Prostate gland (tissue), 2 donors: ENCODE measurements around the gene L2HGDH.

Source experiments
- POLR2A ChIP-seq: fragments of 450-650 bp; IDR thresholded peaks from one replicate; pipeline ENCODE4 v1.6.1; 2016; ENCODE audit warnings: antibody characterized with exemption, mild to moderate bottlenecking
- POLR2AphosphoS5 ChIP-seq: sonication (generic); formaldehyde crosslinking; IDR thresholded peaks from one replicate; pipeline ENCODE4 v1.6.1; 2017; ENCODE audit warnings: antibody characterized with exemption
- TF ChIP-seq, protein P1 (sequence below), 4 experiments: fragments of 200-600 bp in 2 of 4; fragments of 450-650 bp in 2 of 4; sonication (generic) in 2 of 4; IDR thresholded peaks; 1 replicate in 3 of 4; 2 replicates in 1 of 4; pipeline ENCODE4 v1.5.1; 2016 to 2019; ENCODE audit warnings: antibody characterized with exemption in 4 of 4, mild to moderate bottlenecking in 2 of 4, moderate library complexity in 2 of 4

DNA sequence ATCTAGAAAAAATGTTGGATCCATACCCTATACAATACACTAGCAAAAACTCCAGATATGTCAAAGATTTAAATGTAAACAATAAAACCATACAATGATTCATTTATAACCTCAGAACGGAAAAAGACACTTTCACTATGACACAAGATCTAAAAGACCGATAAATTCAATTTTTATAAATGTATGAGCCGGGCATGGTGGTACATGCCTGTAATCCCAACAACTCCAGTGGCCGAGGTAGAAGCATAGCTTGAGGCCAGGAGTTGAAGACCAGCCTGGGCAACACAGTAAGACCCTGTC is 78.1 kb downstream of the L2HGDH start:
- TF ChIP-seq, protein P1, sequence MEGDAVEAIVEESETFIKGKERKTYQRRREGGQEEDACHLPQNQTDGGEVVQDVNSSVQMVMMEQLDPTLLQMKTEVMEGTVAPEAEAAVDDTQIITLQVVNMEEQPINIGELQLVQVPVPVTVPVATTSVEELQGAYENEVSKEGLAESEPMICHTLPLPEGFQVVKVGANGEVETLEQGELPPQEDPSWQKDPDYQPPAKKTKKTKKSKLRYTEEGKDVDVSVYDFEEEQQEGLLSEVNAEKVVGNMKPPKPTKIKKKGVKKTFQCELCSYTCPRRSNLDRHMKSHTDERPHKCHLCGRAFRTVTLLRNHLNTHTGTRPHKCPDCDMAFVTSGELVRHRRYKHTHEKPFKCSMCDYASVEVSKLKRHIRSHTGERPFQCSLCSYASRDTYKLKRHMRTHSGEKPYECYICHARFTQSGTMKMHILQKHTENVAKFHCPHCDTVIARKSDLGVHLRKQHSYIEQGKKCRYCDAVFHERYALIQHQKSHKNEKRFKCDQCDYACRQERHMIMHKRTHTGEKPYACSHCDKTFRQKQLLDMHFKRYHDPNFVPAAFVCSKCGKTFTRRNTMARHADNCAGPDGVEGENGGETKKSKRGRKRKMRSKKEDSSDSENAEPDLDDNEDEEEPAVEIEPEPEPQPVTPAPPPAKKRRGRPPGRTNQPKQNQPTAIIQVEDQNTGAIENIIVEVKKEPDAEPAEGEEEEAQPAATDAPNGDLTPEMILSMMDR (IDR thresholded peaks at IDR 0.05), result no peak
- TF ChIP-seq POLR2A (no peak), POLR2AphosphoS5 (no peak)
